Ascending aorta (tissue), 2 donors: ENCODE data around the gene UNC5C. TPM values are rescaled to one million over a fixed set of nuclear protein-coding genes. Genes with fewer than 3 reads are reported as not detected.
A peak's percentile ranks its signal among the peaks of the same experiment; 100 is the strongest.

Experiments used
- DNase-seq, 2 donors: peaks; one replicate each; pipeline ENCODE4 v3.0.0-alpha.2; 2019; ENCODE audit warnings: low spot score in 2 of 2
- H3K27ac ChIP-seq, 2 donors: fragments of 200-600 bp; sonication (generic); one replicate each; pipeline ENCODE4 v1.5.1; 2016 to 2017; ENCODE audit warnings: mild to moderate bottlenecking in 1 of 2
- H3K27me3 ChIP-seq: fragments of 200-600 bp; sonication (generic); one replicate; pipeline ENCODE4 v1.5.1; 2017
- H3K36me3 ChIP-seq, 2 donors: fragments of 200-600 bp; sonication (generic); one replicate each; pipeline ENCODE4 v1.5.1; 2016
- H3K4me1 ChIP-seq, 2 donors: fragments of 200-600 bp; sonication (generic); one replicate each; pipeline ENCODE4 v1.5.1; 2016 to 2017; ENCODE audit warnings: mild to moderate bottlenecking in 1 of 2
- H3K4me3 ChIP-seq, 2 donors: fragments of 200-600 bp; sonication (generic); one replicate each; pipeline ENCODE4 v1.5.1; 2016 to 2017; ENCODE audit warnings: mild to moderate bottlenecking in 1 of 2
- H3K9me3 ChIP-seq, 2 donors: fragments of 200-600 bp; sonication (generic); one replicate each; pipeline ENCODE4 v1.5.1; 2016
- CTCF ChIP-seq, 3 experiments: fragments of 200-600 bp in 2 of 3; fragments of 450-650 bp in 1 of 3; sonication (generic) in 2 of 3; IDR thresholded peaks; one replicate each; pipeline ENCODE4 v1.5.1; 2016 to 2019; ENCODE audit warnings: antibody characterized with exemption in 3 of 3, mild to moderate bottlenecking in 1 of 3, moderate library complexity in 1 of 3
- intact Hi-C: fragments of 100-400 bp; cut with DNase I; formaldehyde crosslinking; loops from one replicate; pipeline ENCODE4 v1.15.1; 2023
- total RNA-seq: library from RNA; depleted of rRNA; stranded (reverse); fragments of >200 nt; gene quantifications from one replicate; pipeline ENCODE4 v1.1.0, GENCODE V29; 2016

UNC5C gene
- total RNA-seq, 1 donor from 2014 or later, result 13.3 TPM

DNA sequence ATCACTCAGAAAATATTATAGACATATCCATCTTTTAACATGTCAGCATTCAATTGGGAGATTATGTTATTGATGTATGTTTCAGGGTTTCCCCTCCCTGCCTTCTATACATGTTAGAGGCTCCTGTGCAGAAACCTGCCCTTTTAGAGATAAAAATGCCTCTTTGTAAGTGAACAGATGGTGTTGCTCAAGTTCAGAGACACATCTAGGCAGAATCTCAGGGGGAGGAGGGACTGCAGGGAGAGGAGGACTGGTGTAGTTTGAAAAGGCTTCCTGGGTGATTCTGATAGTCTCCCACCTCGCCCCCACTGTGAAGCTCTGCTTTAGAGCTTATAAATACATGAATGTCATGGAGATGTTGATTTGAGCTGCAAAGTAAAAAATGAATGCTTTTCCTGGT, 12.0 kb upstream of the UNC5C start:
- no peaks in the 10 kb centered on the region for H3K4me1 ChIP-seq
- intact Hi-C loops, result no loop called here
- TF ChIP-seq CTCF (IDR thresholded peaks at IDR 0.05), result no peak
- no peaks in the 10 kb centered on the region for H3K9me3 ChIP-seq
- no peaks in the 10 kb centered on the region for H3K27me3 ChIP-seq
- H3K36me3 ChIP-seq, result no peaks in the 10 kb centered on the region
- H3K4me3 ChIP-seq, result no peak overlapping the region
- no peak for DNase-seq
- no peak overlapping the region for H3K27ac ChIP-seq

DNA sequence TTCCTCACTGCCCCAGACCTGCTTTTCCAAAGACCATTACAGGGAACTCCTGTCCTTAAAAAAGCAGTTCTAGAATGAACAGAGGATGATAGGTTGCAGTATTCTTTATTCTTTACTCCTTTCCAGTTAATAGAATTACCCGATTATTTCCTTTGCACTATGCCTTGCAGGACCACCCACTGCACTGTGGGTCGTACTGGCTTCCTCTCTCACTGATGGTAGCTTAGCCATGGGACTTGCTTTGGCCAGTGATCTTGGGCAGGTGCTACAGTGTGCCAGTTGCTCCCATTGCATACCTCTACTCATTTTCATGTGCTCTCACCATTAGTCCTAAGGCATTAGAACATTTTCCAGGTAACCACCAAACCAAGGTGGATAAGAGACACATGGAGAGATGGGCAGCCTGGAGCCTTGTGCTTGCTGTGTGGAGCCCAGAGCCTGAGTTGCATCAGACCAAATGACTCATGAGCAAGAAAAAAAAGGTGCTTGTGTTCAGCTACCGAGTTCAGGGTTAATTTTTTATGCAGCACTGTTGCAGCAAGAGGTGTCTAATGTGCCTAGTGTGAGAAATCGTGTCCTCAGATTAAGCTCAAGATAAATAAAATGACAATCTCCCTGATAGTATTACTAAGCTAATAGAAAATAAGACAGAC, 7.6 kb upstream of the UNC5C start:
- no peak overlapping the region for H3K27ac ChIP-seq
- intact Hi-C loops, result no loop called here

GRCh38 chr4:95552942-95553550, 4.3 kb upstream of the UNC5C start:
- DNase-seq, result no peak
- intact Hi-C loops, result no loop called here
- no peak overlapping the region for H3K4me3 ChIP-seq
- TF ChIP-seq CTCF (IDR thresholded peaks at IDR 0.05), result no peak
- no peaks in the 10 kb centered on the region for H3K27me3 ChIP-seq
- H3K27ac ChIP-seq, result no peak overlapping the region
- no peaks in the 10 kb centered on the region for H3K9me3 ChIP-seq
- no peaks in the 10 kb centered on the region for H3K4me1 ChIP-seq
- no peaks in the 10 kb centered on the region for H3K36me3 ChIP-seq

More for the DNA sequence above, 7.6 kb upstream of the UNC5C start:
- no peak for TF ChIP-seq CTCF (IDR thresholded peaks at IDR 0.05)
- H3K4me3 ChIP-seq, result no peak overlapping the region
- no peak for DNase-seq
- no peaks in the 10 kb centered on the region for H3K36me3 ChIP-seq
- no peaks in the 10 kb centered on the region for H3K4me1 ChIP-seq
- no peaks in the 10 kb centered on the region for H3K27me3 ChIP-seq
- no peaks in the 10 kb centered on the region for H3K9me3 ChIP-seq

DNA sequence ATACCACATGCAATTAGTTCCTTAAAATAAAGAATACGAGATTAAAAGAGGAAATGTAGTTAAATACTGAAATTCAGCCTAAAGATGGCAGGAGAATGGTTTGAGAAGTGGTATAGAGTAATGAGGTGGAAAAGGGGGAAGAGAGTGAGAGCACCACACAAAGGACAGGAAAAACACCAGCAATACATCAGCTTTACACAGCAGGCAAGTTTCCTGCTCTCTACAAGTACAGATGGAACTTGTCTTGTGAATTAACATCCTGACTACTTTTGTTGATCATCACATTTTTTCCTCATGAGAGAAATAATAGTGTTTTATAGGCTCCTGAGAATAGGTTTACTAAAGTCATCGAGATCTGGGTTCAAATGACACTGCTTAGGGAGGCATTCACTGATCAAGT, 2.9 kb upstream of the UNC5C start:
- intact Hi-C loops, result no loop called here

GRCh38 chr4:95550115-95550987, 1.6 kb upstream of the UNC5C start:
- Histone ChIP-seq H3K4me3 (peak overlapping the region; percentile 74 to 98), H3K27me3 (no peaks in the 10 kb centered on the region), H3K27ac (peak overlapping the region; percentile 93 to 96), H3K9me3 (no peaks in the 10 kb centered on the region), H3K4me1 (no peaks in the 10 kb centered on the region), H3K36me3 (no peaks in the 10 kb centered on the region)
- intact Hi-C loops, result no loop called here
- no peak for DNase-seq
- TF ChIP-seq CTCF (IDR thresholded peaks at IDR 0.05), result no peak

More for the DNA sequence above, 2.9 kb upstream of the UNC5C start:
- Histone ChIP-seq H3K4me1 (no peaks in the 10 kb centered on the region), H3K9me3 (no peaks in the 10 kb centered on the region), H3K36me3 (no peaks in the 10 kb centered on the region), H3K27ac (peak overlapping the region; percentile 15 to 26), H3K27me3 (no peaks in the 10 kb centered on the region), H3K4me3 (no peak overlapping the region)
- TF ChIP-seq CTCF (IDR thresholded peaks at IDR 0.05), result no peak
- no peak for DNase-seq
